Measurements from ENCODE around the gene RHPN2. TPM values are rescaled to one million over a fixed set of nuclear protein-coding genes. Genes with fewer than 3 reads are reported as not detected.
"Not testable (repeated sequence)": the region's sequence is repeated elsewhere in the genome, so short reads cannot be mapped to it uniquely, and the experiment has no call there.

RHPN2 gene
- total and polyA plus RNA-seq, 2 of the 13 experiments (the other 11 are each of a cell fraction or from before 2014, with no cell fraction given), result 20.3 to 48.0 TPM

DNA sequence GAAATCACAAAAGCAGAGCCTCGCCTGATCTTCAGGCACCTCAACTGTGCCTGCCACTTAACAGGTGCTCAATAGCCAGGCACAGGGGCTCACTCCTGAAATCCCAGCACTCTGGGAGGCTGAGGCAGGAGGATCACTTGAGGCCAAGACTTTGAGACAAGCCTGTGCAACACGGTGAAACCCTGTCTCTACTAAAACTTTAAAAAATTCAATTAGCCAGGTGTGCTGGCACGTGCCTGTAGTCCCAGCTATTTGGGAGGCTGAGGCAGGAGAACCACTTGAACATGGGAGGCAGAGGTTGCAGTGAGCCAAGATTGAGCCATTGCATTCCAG, 22.9 kb downstream of the RHPN2 start:
- H3K9me3 ChIP-seq (ENCODE audit: low read length); H4K20me1 ChIP-seq (ENCODE audit: insufficient read depth, low read length); FAIRE-seq; in situ Hi-C loops (cut with HindIII; ENCODE audit: extremely low pct_ligation_motif_present, low pct_unique_long_range_greater_than_20kb); ATAC-seq; H2AFZ ChIP-seq (ENCODE audit: low read length); BruUV-seq (replicated peaks); intact Hi-C loops (cut with micrococcal nuclease; ENCODE audit: unreplicated experiment); H3K27me3 ChIP-seq (ENCODE audit: control insufficient read depth in 1 of 2, insufficient read depth in 2 of 2, low read length in 2 of 2); CTCF ChIA-PET (ENCODE audit: low intra/inter-chr PET ratio, low total read pairs); DNase-seq (ENCODE audit: low spot score): not testable (repeated sequence)
- H3K79me2 ChIP-seq (ENCODE audit: insufficient read depth, low read length), result peaks cover 60% of the 10 kb centered on the region
- H3K36me3 ChIP-seq (replicated peaks in 1 of 2; ENCODE audit: control insufficient read depth in 1 of 2, insufficient read depth in 2 of 2, low read length in 2 of 2), result peaks cover 4 to 14% of the 10 kb centered on the region in 2 experiments; a peak in 4 of 5 replicates
- peak overlapping the region; percentile 100 for H3K27ac ChIP-seq (ENCODE audit: extremely low read length, insufficient read depth, low read length)
- peak overlapping the region; percentile 88 for H3K9ac ChIP-seq (ENCODE audit: insufficient read depth, low read depth, low read length)
- H3K4me2 ChIP-seq (ENCODE audit: low read depth, low read length), result peak overlapping the region; percentile 77
- POLR2A ChIA-PET, result interaction anchor here (0.8 to 6.2 kb wide), 15 partner anchors 7 to 261 kb away, joined by 3 to 53 read pairs (median 9); partner anchors contain the start of genes CEBPA, GPATCH1 and RHPN2
- H3K4me1 ChIP-seq (ENCODE audit: insufficient read depth, low read length), result peaks cover 73% of the 10 kb centered on the region
- peak overlapping the region in 1 of 3 experiments; percentile 24; a peak in 2 of 6 replicates for H3K4me3 ChIP-seq (replicated peaks in 1 of 3; ENCODE audit: insufficient read depth in 1 of 3, low read depth in 2 of 3, low read length in 3 of 3)
- WGBS (ENCODE audit: low lambda C conversion rate), result 7% methylated on average over 3 of the region's 3 CpGs
- TF ChIP-seq ASH2L (IDR thresholded peaks at IDR 0.05; ENCODE audit: insufficient read length, low read depth, low read length) (peak; percentile 24), ZNF768 (CRISPR knock-in tag; IDR thresholded peaks at IDR 0.05) (0 out of 2 replicates have a peak, but pooled peaks have one; percentile 21), ZNF770 (CRISPR knock-in tag; IDR thresholded peaks at IDR 0.05) (peak; percentile 95), ZNF274 (CRISPR knock-in tag; IDR thresholded peaks at IDR 0.05) (peak; percentile 7; the same call in 1 of the 2 replicates), ZNF44 (CRISPR knock-in tag; IDR thresholded peaks at IDR 0.05) (0 out of 2 replicates have a peak, but pooled peaks have one; percentile 55), ZBTB3 (CRISPR knock-in tag; IDR thresholded peaks at IDR 0.05; ENCODE audit: borderline replicate concordance, low read depth) (0 out of 2 replicates have a peak, but pooled peaks have one; percentile 31), CAMTA2 (CRISPR knock-in tag; IDR thresholded peaks at IDR 0.05; ENCODE audit: borderline replicate concordance) (peak; percentile 81; the same call in 1 of the 2 replicates), ZBTB39 (CRISPR knock-in tag; IDR thresholded peaks at IDR 0.05) (peak; percentile 14; the same call in 1 of the 2 replicates), MTA1 (CRISPR knock-in tag; IDR thresholded peaks at IDR 0.05; ENCODE audit: borderline replicate concordance) (0 out of 2 replicates have a peak, but pooled peaks have one; percentile 8), ZFP37 (CRISPR knock-in tag; IDR thresholded peaks at IDR 0.05; ENCODE audit: borderline replicate concordance) (peak; percentile 21; the same call in 1 of the 2 replicates), KDM5B (CRISPR knock-in tag; IDR thresholded peaks at IDR 0.05; ENCODE audit: borderline replicate concordance) (peak; percentile 36; the same call in 1 of the 2 replicates), BCL6 (CRISPR knock-in tag; IDR thresholded peaks at IDR 0.05) (0 out of 2 replicates have a peak, but pooled peaks have one; percentile 17), BHLHE40 (IDR thresholded peaks at IDR 0.05; ENCODE audit: low read length) (peak; percentile 39; the same call in 1 of the 2 replicates), ZMYM3 (CRISPR knock-in tag; IDR thresholded peaks at IDR 0.05) (peak; percentile 25; the same call in 1 of the 2 replicates)
- TF ChIP-seq, protein P1, sequence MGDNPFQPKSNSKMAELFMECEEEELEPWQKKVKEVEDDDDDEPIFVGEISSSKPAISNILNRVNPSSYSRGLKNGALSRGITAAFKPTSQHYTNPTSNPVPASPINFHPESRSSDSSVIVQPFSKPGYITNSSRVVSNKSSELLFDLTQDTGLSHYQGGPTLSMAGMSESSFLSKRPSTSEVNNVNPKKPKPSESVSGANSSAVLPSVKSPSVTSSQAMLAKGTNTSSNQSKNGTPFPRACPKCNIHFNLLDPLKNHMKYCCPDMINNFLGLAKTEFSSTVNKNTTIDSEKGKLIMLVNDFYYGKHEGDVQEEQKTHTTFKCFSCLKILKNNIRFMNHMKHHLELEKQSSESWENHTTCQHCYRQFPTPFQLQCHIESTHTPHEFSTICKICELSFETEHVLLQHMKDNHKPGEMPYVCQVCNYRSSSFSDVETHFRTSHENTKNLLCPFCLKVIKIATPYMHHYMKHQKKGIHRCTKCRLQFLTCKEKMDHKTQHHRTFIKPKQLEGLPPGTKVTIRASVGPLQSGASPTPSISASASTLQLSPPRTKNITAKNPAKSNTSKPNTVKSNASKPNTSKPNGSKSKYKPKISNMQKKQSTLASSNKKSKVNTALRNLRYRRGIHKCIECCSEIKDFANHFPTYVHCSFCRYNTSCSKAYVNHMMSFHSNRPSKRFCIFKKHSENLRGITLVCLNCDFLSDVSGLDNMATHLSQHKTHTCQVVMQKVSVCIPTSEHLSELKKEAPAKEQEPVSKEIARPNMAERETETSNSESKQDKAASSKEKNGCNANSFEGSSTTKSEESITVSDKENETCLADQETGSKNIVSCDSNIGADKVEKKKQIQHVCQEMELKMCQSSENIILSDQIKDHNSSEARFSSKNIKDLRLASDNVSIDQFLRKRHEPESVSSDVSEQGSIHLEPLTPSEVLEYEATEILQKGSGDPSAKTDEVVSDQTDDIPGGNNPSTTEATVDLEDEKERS (CRISPR knock-in tag; IDR thresholded peaks at IDR 0.05), result peak; percentile 15; the same call in 1 of the 2 replicates

Measured in HepG2 (cell line).